SU-DHL-6 (cell line): ENCODE results near the gene DLG1.
A peak's percentile ranks its signal among the peaks of the same experiment; 100 is the strongest.

Experiments used
- H2AFZ ChIP-seq: fragments of 200-600 bp; sonication (generic); 2 replicates; pipeline ENCODE4 v1.6.1; 2014; ENCODE audit warnings: low read depth, mild to moderate bottlenecking, moderate library complexity, mixed read lengths, antibody characterized with exemption, low read length; ENCODE audit not compliant: severe bottlenecking
- H3F3A ChIP-seq: fragments of 200-600 bp; shearing (Covaris generic); 2 replicates; pipeline ENCODE4 v1.6.0; 2016; ENCODE audit warnings: antibody characterized with exemption, mild to moderate bottlenecking; ENCODE audit not compliant: insufficient read depth
- H3K27ac ChIP-seq: fragments of 200-600 bp; sonication (generic); 2 replicates; pipeline ENCODE4 v1.5.1; 2016; ENCODE audit warnings: low read depth, mild to moderate bottlenecking, low read length, moderate library complexity, mixed read lengths
- H3K27me3 ChIP-seq: fragments of 200-600 bp; sonication (generic), shearing (Covaris generic); 2 replicates; pipeline ENCODE4 v1.6.0; 2014; ENCODE audit warnings: mild to moderate bottlenecking, low read length
- H3K36me3 ChIP-seq: fragments of 200-600 bp; sonication (generic); 2 replicates; pipeline ENCODE4 v1.6.1; 2014; ENCODE audit warnings: mild to moderate bottlenecking, low read length, mixed read lengths
- H3K4me2 ChIP-seq: fragments of 300-600, 200-600 bp; shearing (Covaris generic), sonication (generic); 2 replicates; pipeline ENCODE4 v1.6.0; 2014; ENCODE audit warnings: low read length, low read depth, mild to moderate bottlenecking; ENCODE audit not compliant: poor library complexity, severe bottlenecking
- H3K4me3 ChIP-seq: fragments of 200-600 bp; sonication (generic); 2 replicates; pipeline ENCODE4 v1.5.1; 2014; ENCODE audit warnings: antibody characterized with exemption, low read length, mild to moderate bottlenecking, mixed read lengths; ENCODE audit not compliant: insufficient read depth, poor library complexity, severe bottlenecking
- H3K79me2 ChIP-seq: fragments of 200-600 bp; sonication (generic); 2 replicates; pipeline ENCODE4 v1.6.1; 2014; ENCODE audit warnings: mild to moderate bottlenecking, low read length, moderate library complexity; ENCODE audit not compliant: insufficient read depth
- H3K9ac ChIP-seq: fragments of 200-600 bp; sonication (generic); 2 replicates; pipeline ENCODE4 v1.7.0; 2014; ENCODE audit warnings: mild to moderate bottlenecking, low read length
- H3K9me2 ChIP-seq: fragments of 200-600 bp; sonication (generic); replicated peaks from 2 replicates; pipeline ENCODE4 v1.6.1; 2014; ENCODE audit warnings: low read length; ENCODE audit not compliant: insufficient read depth
- H3K9me3 ChIP-seq: fragments of 200-600 bp; sonication (generic); 2 replicates; pipeline ENCODE4 v1.6.1; 2014; ENCODE audit warnings: low read length, mixed read lengths; ENCODE audit not compliant: insufficient read depth
- H4K20me1 ChIP-seq: fragments of 200-600 bp; sonication (generic); 2 replicates; pipeline ENCODE4 v1.6.1; 2014; ENCODE audit warnings: low read depth, mild to moderate bottlenecking, antibody characterized with exemption, low read length, moderate library complexity, mixed read lengths
- EZH2phosphoT487 ChIP-seq: fragments of 200-600 bp; sonication (generic), shearing (Covaris generic); conservative IDR thresholded peaks from 2 replicates; pipeline ENCODE4 v1.6.1; 2018; ENCODE audit warnings: mild to moderate bottlenecking, antibody characterized with exemption, low read length, moderate library complexity, mixed read lengths
- TF ChIP-seq, protein P1 (sequence below): fragments of 200-600 bp; sonication (generic); IDR thresholded peaks from one replicate; pipeline ENCODE4 v1.5.1; 2017; ENCODE audit warnings: antibody characterized with exemption, mild to moderate bottlenecking, low read length, moderate library complexity; ENCODE audit not compliant: insufficient read depth, poor library complexity, severe bottlenecking

Gene DLG1

DNA sequence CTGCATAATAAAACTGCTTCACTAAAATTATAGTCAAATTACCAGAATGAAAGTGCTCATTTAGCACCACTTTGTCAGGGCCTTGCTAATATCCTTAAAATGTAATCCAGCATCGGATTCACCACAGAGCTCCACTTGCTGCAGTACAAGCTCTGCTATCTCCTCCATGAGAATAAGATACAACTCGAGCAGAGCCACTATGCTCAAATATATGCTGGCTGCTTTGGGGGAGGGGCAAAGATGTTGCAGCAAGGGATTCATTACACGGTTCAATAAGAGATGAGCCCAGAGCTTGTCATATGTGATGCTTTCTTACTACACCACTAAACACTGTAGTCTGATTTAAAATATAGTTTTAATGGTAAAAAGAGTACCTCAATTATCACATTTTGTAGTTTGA is 72.2 kb downstream of the DLG1 start:
- Histone ChIP-seq H3K4me3 (no peak overlapping the region), H3K9me3 (no peaks in the 10 kb centered on the region), H3K27ac (no peak overlapping the region), H3K9me2 (no peaks in the 10 kb centered on the region), H3K36me3 (no peaks in the 10 kb centered on the region), H3F3A (peaks cover 23% of the 10 kb centered on the region; the same call in 1 of the 2 replicates), H2AFZ (no peak overlapping the region), H4K20me1 (peaks cover 5% of the 10 kb centered on the region; the same call in 1 of the 2 replicates), H3K27me3 (no peaks in the 10 kb centered on the region), H3K4me2 (no peak overlapping the region), H3K9ac (no peak overlapping the region), H3K79me2 (peaks cover 78% of the 10 kb centered on the region)
- TF ChIP-seq EZH2phosphoT487, result no peak
- TF ChIP-seq, protein P1, sequence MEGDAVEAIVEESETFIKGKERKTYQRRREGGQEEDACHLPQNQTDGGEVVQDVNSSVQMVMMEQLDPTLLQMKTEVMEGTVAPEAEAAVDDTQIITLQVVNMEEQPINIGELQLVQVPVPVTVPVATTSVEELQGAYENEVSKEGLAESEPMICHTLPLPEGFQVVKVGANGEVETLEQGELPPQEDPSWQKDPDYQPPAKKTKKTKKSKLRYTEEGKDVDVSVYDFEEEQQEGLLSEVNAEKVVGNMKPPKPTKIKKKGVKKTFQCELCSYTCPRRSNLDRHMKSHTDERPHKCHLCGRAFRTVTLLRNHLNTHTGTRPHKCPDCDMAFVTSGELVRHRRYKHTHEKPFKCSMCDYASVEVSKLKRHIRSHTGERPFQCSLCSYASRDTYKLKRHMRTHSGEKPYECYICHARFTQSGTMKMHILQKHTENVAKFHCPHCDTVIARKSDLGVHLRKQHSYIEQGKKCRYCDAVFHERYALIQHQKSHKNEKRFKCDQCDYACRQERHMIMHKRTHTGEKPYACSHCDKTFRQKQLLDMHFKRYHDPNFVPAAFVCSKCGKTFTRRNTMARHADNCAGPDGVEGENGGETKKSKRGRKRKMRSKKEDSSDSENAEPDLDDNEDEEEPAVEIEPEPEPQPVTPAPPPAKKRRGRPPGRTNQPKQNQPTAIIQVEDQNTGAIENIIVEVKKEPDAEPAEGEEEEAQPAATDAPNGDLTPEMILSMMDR, result no peak

GRCh38 chr3:197225579-197225978 is 72.8 kb downstream of the DLG1 start:
- H3K27ac ChIP-seq, result no peak overlapping the region
- H3K9me3 ChIP-seq, result no peaks in the 10 kb centered on the region
- no peak overlapping the region for H3K9ac ChIP-seq
- H4K20me1 ChIP-seq, result peaks cover 5% of the 10 kb centered on the region; the same call in 1 of the 2 replicates
- H3K79me2 ChIP-seq, result peaks cover 78% of the 10 kb centered on the region
- no peak overlapping the region for H3K4me2 ChIP-seq
- TF ChIP-seq, protein P1, result no peak
- no peak for TF ChIP-seq EZH2phosphoT487
- no peak overlapping the region for H3K4me3 ChIP-seq
- no peaks in the 10 kb centered on the region for H3K9me2 ChIP-seq
- peaks cover 23% of the 10 kb centered on the region; the same call in 1 of the 2 replicates for H3F3A ChIP-seq
- H3K27me3 ChIP-seq, result no peaks in the 10 kb centered on the region
- no peak overlapping the region for H2AFZ ChIP-seq
- no peaks in the 10 kb centered on the region for H3K36me3 ChIP-seq

DNA sequence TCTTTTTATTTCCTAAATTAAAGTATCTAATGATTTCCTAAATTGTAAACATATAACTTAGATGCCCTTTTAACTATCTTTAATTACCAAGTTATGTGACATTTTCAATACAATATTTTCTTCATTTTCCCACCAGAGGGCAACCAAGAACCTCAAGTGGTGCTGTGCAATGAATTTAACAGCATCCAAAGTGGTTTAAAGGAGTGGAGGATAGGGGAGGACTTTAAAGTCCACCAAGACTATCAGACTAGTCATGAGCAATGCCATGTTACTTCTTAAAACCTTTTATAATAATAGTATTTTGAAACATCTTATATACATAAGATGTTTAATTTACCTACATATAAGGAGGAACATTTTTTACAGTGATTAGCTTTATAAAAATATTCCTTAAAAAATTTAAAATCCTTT is 74.4 kb downstream of the DLG1 start:
- Histone ChIP-seq H3K4me3 (no peak overlapping the region), H3K36me3 (no peaks in the 10 kb centered on the region), H3K9me2 (no peaks in the 10 kb centered on the region), H3K4me2 (no peak overlapping the region), H3K27ac (no peak overlapping the region), H4K20me1 (peaks cover 5% of the 10 kb centered on the region; the same call in 1 of the 2 replicates), H3K79me2 (peaks cover 81% of the 10 kb centered on the region), H2AFZ (no peak overlapping the region), H3F3A (peaks cover 23% of the 10 kb centered on the region; the same call in 1 of the 2 replicates), H3K9ac (no peak overlapping the region), H3K9me3 (no peaks in the 10 kb centered on the region), H3K27me3 (no peaks in the 10 kb centered on the region)
- no peak for TF ChIP-seq EZH2phosphoT487
- TF ChIP-seq, protein P1, result peak; percentile 63
